Kidney (tissue), 14 donors: ENCODE measurements around the gene RASIP1. TPM values are rescaled to one million over a fixed set of nuclear protein-coding genes. Genes with fewer than 3 reads are reported as not detected.

ENCODE experiments used
- DNase-seq, 5 donors: peaks; one replicate each; pipeline ENCODE4 v3.0.0-alpha.2; 2013 to 2020
- FAIRE-seq: peaks from 2 replicates; lab custom pipeline; 2012; peaks lifted over from hg19 to GRCh38; lab: Jason Lieb, UNC
- H3K27ac ChIP-seq, 2 donors: one replicate each; pipeline ENCODE4 v1.7.0; 2013; ENCODE audit warnings: low read depth in 2 of 2, low read length in 2 of 2, inconsistent platforms in 1 of 2
- H3K27me3 ChIP-seq: one replicate; pipeline ENCODE4 v1.7.1; 2013; ENCODE audit warnings: low read length, inconsistent platforms; ENCODE audit not compliant: control insufficient read depth, insufficient read depth
- H3K36me3 ChIP-seq, 3 donors: one replicate each; pipeline versions ENCODE4 v1.7.0 to v1.7.1; 2013; ENCODE audit warnings: low read length in 3 of 3, control low read depth in 1 of 3, inconsistent platforms in 1 of 3; ENCODE audit not compliant: insufficient read depth in 3 of 3, control insufficient read depth in 2 of 3
- H3K4me1 ChIP-seq, 3 donors: one replicate each; pipeline versions ENCODE4 v1.7.0 to v1.7.1; 2013; ENCODE audit warnings: low read length in 3 of 3, inconsistent platforms in 1 of 3, low read depth in 1 of 3; ENCODE audit not compliant: control insufficient read depth in 2 of 3, insufficient read depth in 2 of 3
- H3K4me3 ChIP-seq, 3 donors: one replicate each; pipeline versions ENCODE4 v1.7.0 to v1.8.1; 2013; ENCODE audit warnings: low read length in 3 of 3, control low read depth in 1 of 3, inconsistent platforms in 1 of 3
- H3K9ac ChIP-seq, 3 donors: one replicate each; pipeline versions ENCODE4 v1.7.0 to v1.7.1; 2013; ENCODE audit warnings: low read length in 3 of 3, control low read depth in 1 of 3, inconsistent platforms in 1 of 3
- H3K9me3 ChIP-seq, 3 donors: one replicate each; pipeline versions ENCODE4 v1.7.0 to v1.7.1; 2013; ENCODE audit warnings: low read length in 3 of 3, control low read depth in 1 of 3, inconsistent platforms in 1 of 3; ENCODE audit not compliant: control insufficient read depth in 2 of 3, insufficient read depth in 1 of 3
- intact Hi-C: fragments of 100-400 bp; cut with DNase I; formaldehyde crosslinking; loops from one replicate; pipeline ENCODE4 v1.11.1; 2022
- polyA plus RNA-seq: library from polyadenylated mRNA; stranded (reverse); fragments of 350-450 nt; fragmentation: Illumina TruSeq; extraction: RNeasy Lipid Tissue Mini Kit (QIAGEN cat#74804); gene quantifications from one replicate; pipeline ENCODE4 v1.2.3, GENCODE V29; 2014; ENCODE audit warnings: low read depth, low replicate concordance; ENCODE audit not compliant: insufficient read depth
- total RNA-seq: library from RNA; stranded (reverse); fragmentation: NEBNext Ultra II Directional; extraction: Animal tissue kit (Norgen Biotek cat#: 25700); gene quantifications from one replicate; pipeline ENCODE4 v1.2.1, GENCODE V29; 2021
- TF ChIP-seq, protein P1 (sequence below): IDR thresholded peaks from 3 replicates; pipeline ENCODE4 v1.5.1; 2012; ENCODE audit warnings: mild to moderate bottlenecking, moderate library complexity, borderline replicate concordance; ENCODE audit not compliant: insufficient read depth; ENCODE audit errors: extremely low read depth
- donor health status: control.
- donor health status: control.
- donor health status: control.
- donor health status: control.
- donor health status: control.
- donor health status: DM: yes; HTN: yes; CAD: no.
- donor health status: Normal renal cell carcinoma (clear cell type).

The RASIP1 gene
- total and polyA plus RNA-seq, 2 donors from 2014 or later, result 13.6 to 23.3 TPM

DNA sequence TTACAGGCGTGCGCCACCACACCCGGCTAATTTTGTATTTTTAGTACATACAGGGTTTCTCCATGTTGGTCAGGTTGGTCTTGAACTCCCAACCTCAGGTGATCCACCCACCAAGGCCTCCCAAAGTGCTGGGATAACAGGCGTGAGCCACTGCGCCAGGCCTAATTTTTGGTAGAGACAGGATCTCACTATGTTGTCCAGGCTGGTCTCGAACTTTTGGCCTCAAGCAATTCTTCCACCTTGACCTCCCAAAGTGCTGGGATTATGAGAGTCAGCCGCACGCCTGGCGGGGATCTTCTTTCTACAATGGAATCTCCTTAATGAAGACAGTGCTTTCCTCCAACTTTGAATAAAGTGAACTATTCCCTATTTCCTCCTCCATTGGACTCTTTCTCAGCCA is 5.8 kb downstream of the RASIP1 start:
- Histone ChIP-seq H3K27ac (no peak overlapping the region), H3K4me1 (peaks cover 0 to 6% (median 0%) of the 10 kb centered on the region in 3 donors), H3K4me3 (no peak overlapping the region), H3K27me3 (no peaks in the 10 kb centered on the region), H3K9me3 (no peaks in the 10 kb centered on the region), H3K9ac (no peak overlapping the region), H3K36me3 (no peaks in the 10 kb centered on the region)
- FAIRE-seq (no peak), DNase-seq (no peak)
- intact Hi-C loops, result no loop called here
- TF ChIP-seq, protein P1, sequence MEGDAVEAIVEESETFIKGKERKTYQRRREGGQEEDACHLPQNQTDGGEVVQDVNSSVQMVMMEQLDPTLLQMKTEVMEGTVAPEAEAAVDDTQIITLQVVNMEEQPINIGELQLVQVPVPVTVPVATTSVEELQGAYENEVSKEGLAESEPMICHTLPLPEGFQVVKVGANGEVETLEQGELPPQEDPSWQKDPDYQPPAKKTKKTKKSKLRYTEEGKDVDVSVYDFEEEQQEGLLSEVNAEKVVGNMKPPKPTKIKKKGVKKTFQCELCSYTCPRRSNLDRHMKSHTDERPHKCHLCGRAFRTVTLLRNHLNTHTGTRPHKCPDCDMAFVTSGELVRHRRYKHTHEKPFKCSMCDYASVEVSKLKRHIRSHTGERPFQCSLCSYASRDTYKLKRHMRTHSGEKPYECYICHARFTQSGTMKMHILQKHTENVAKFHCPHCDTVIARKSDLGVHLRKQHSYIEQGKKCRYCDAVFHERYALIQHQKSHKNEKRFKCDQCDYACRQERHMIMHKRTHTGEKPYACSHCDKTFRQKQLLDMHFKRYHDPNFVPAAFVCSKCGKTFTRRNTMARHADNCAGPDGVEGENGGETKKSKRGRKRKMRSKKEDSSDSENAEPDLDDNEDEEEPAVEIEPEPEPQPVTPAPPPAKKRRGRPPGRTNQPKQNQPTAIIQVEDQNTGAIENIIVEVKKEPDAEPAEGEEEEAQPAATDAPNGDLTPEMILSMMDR, result no peak

GRCh38 chr19:48731452-48731851 is 9.0 kb downstream of the RASIP1 start:
- Histone ChIP-seq H3K27me3 (no peaks in the 10 kb centered on the region), H3K27ac (no peak overlapping the region), H3K9me3 (no peaks in the 10 kb centered on the region), H3K4me1 (no peaks in the 10 kb centered on the region), H3K36me3 (peaks cover 0 to 3% (median 0%) of the 10 kb centered on the region in 3 donors), H3K9ac (no peak overlapping the region), H3K4me3 (no peak overlapping the region)
- intact Hi-C loops, result no loop called here
- FAIRE-seq, result no peak
- no peak for DNase-seq
- TF ChIP-seq, protein P1, result no peak

DNA sequence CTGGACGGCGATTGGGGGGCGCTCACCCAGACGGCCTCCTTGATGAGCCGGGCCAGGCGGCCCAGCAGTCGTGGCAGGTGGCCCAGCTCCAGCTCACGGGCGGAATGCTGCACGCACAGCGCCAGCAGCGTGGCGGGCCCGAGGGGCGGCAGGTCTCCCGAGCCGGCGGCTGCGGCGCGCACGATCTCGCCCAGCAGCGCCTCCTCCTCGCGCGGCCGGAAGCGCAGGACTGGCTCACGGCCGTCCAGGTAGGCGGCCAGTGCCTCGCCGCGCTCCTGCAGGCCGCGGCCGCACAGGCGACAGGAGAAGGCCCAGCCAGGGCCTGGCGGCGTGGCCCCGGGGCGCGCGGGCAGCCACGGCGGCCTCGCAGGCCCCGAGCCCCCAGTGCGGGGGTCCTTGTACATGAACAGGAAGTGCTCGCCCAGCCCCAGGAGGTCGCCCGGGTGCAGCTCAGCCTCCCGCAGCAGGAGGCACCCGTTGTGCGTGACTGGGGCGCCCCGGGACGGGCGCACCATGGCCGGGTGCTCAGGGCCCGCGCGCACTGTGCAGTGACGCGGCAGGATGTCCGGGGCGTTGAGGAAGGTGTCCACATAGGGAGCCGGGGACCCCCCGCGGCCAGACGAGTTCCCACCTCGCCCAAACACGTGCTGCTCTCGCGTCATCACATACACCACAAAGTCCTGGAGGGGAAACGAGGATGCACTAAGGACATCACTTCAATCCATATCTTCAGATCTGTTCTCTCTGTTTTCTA is 11.3 kb downstream of the RASIP1 start:
- intact Hi-C loops, result no loop called here
- H3K9ac ChIP-seq, result no peak overlapping the region

More for the DNA sequence above, 11.3 kb downstream of the RASIP1 start:
- H3K9me3 ChIP-seq, result no peaks in the 10 kb centered on the region
- H3K4me3 ChIP-seq, result no peak overlapping the region
- peaks cover 0 to 7% (median 0%) of the 10 kb centered on the region in 3 donors for H3K4me1 ChIP-seq
- H3K27me3 ChIP-seq, result no peaks in the 10 kb centered on the region
- H3K36me3 ChIP-seq, result peaks cover 0 to 3% (median 0%) of the 10 kb centered on the region in 3 donors
- DNase-seq (peak in 3 of 5 donors; percentile 51 to 78 (median 60)), FAIRE-seq (no peak)
- H3K27ac ChIP-seq, result no peak overlapping the region
- TF ChIP-seq, protein P1, result no peak
